KOPT-K1 (cell line): ENCODE measurements around the gene AHNAK.
"Not testable (repeated sequence)": the region's sequence is repeated elsewhere in the genome, so short reads cannot be mapped to it uniquely, and the experiment has no call there.

Experiments used
- H3K27ac ChIP-seq: fragments of 200-600 bp; sonication (generic); 2 replicates; pipeline ENCODE4 v1.5.1; 2016; ENCODE audit warnings: antibody characterized with exemption, mild to moderate bottlenecking, low read depth, low read length; ENCODE audit not compliant: poor library complexity, severe bottlenecking
- H3K36me3 ChIP-seq: fragments of 200-600 bp; sonication (generic); 2 replicates; pipeline ENCODE4 v1.5.1; 2017; ENCODE audit warnings: antibody characterized with exemption, mild to moderate bottlenecking, low read length, moderate library complexity; ENCODE audit not compliant: insufficient read depth
- H3K9me3 ChIP-seq: fragments of 200-600 bp; sonication (generic); 2 replicates; pipeline ENCODE4 v1.5.1; 2017; ENCODE audit warnings: antibody characterized with exemption, low read length, mild to moderate bottlenecking; ENCODE audit not compliant: insufficient read depth, poor library complexity, severe bottlenecking

AHNAK gene

GRCh38 chr11:62575156-62575555, 28.6 kb upstream of the AHNAK start:
- Histone ChIP-seq H3K9me3 (no peaks in the 10 kb centered on the region), H3K27ac (peak overlapping the region; percentile 81), H3K36me3 (peaks cover 74% of the 10 kb centered on the region)

- peaks cover 74% of the 10 kb centered on the region for H3K36me3 ChIP-seq
- no peaks in the 10 kb centered on the region for H3K9me3 ChIP-seq
- peak overlapping the region; percentile 81 for H3K27ac ChIP-seq
Observed at GRCh38 chr11:62574363-62575071, 27.9 kb upstream of the AHNAK start.

- Histone ChIP-seq H3K36me3 (peaks cover 75% of the 10 kb centered on the region), H3K9me3 (no peaks in the 10 kb centered on the region), H3K27ac (peak within 1 kb of the TSS; percentile 81)
Observed at GRCh38 chr11:62573592-62574362, 27.2 kb upstream of the AHNAK start, which contains the start of gene EEF1G. Gene EEF1G, minus strand, starts transcription at chr11:62573891. Its CDS starts 49 bp downstream, at chr11:62573842.

- Histone ChIP-seq H3K36me3 (peaks cover 75% of the 10 kb centered on the region), H3K9me3 (no peaks in the 10 kb centered on the region), H3K27ac (peak overlapping the region; percentile 76)
Observed at GRCh38 chr11:62573006-62573591, 26.5 kb upstream of the AHNAK start.

GRCh38 chr11:62572431-62572830, 25.8 kb upstream of the AHNAK start:
- Histone ChIP-seq H3K36me3 (peaks cover 75% of the 10 kb centered on the region), H3K9me3 (no peaks in the 10 kb centered on the region), H3K27ac (peak overlapping the region; percentile 76)

GRCh38 chr11:62571493-62571892, 24.9 kb upstream of the AHNAK start:
- H3K27ac ChIP-seq, H3K9me3 ChIP-seq: not testable (repeated sequence)
- H3K36me3 ChIP-seq: peaks cover 75% of the 10 kb centered on the region

- H3K36me3 ChIP-seq: peaks cover 75% of the 10 kb centered on the region
- not testable (repeated sequence) for H3K27ac ChIP-seq, H3K9me3 ChIP-seq
Observed at GRCh38 chr11:62570903-62571302, 24.3 kb upstream of the AHNAK start.

- H3K36me3 ChIP-seq: peaks cover 81% of the 10 kb centered on the region
- H3K27ac ChIP-seq: no peak overlapping the region
- H3K9me3 ChIP-seq: no peaks in the 10 kb centered on the region
Observed at GRCh38 chr11:62569611-62570010, 23.0 kb upstream of the AHNAK start.

GRCh38 chr11:62567018-62567633, 20.5 kb upstream of the AHNAK start:
- Histone ChIP-seq H3K36me3 (peaks cover 100% of the 10 kb centered on the region), H3K27ac (no peak overlapping the region)

GRCh38 chr11:62566247-62566646, 19.6 kb upstream of the AHNAK start:
- Histone ChIP-seq H3K27ac (no peak overlapping the region), H3K9me3 (no peaks in the 10 kb centered on the region), H3K36me3 (peaks cover 100% of the 10 kb centered on the region)

More at GRCh38 chr11:62567018-62567633, 20.5 kb upstream of the AHNAK start:
- H3K9me3 ChIP-seq: no peaks in the 10 kb centered on the region

- H3K9me3 ChIP-seq: no peaks in the 10 kb centered on the region
- H3K36me3 ChIP-seq: peaks cover 100% of the 10 kb centered on the region
- H3K27ac ChIP-seq: no peak overlapping the region
Observed at GRCh38 chr11:62565100-62565802, 18.6 kb upstream of the AHNAK start.

- not testable (repeated sequence) for H3K9me3 ChIP-seq, H3K27ac ChIP-seq
- H3K36me3 ChIP-seq: peaks cover 96% of the 10 kb centered on the region
Observed at GRCh38 chr11:62561677-62562230, 15.1 kb upstream of the AHNAK start.

GRCh38 chr11:62560566-62561103, 14.0 kb upstream of the AHNAK start:
- Histone ChIP-seq H3K27ac (no peak overlapping the region), H3K9me3 (no peaks in the 10 kb centered on the region), H3K36me3 (peaks cover 85% of the 10 kb centered on the region)

- peak overlapping the region; percentile 22 for H3K27ac ChIP-seq
- H3K36me3 ChIP-seq: peaks cover 75% of the 10 kb centered on the region
Observed at GRCh38 chr11:62559626-62560025, 13.0 kb upstream of the AHNAK start.

More at GRCh38 chr11:62559626-62560025, 13.0 kb upstream of the AHNAK start:
- not testable (repeated sequence) for H3K9me3 ChIP-seq
